Measurements from ENCODE around the gene LCE2D.
"Not testable (repeated sequence)": the region's sequence is repeated elsewhere in the genome, so short reads cannot be mapped to it uniquely, and the experiment has no call there.

Gene LCE2D

DNA sequence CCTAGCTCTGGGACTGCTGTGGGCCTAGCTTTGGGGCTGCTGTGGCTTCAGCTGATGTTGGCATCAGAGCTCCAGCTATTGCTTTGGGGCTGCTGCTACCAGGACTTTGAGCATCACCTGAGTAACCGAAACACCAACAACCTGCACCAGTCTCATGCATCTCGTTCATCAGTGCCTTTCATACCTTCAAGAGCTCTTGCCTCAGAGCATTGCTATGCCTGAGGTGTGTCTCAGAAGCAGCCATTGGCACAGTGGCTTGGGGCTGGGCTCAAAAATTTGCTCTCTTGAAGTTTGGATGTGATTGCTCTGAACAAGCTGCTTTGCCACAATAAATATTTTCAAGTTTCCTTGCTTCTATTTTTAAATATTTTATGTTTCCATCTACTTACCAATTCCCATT is 6.7 kb upstream of the LCE2D start:
- Histone ChIP-seq H3K27ac (ENCODE audit: low read length, poor library complexity, severe bottlenecking) (no peak overlapping the region), H2BK15ac (ENCODE audit: low read depth, poor library complexity, severe bottlenecking) (no peak overlapping the region), H3K4me3 (ENCODE audit: insufficient read depth in 1 of 2, low read depth in 1 of 2, low read length in 2 of 2) (no peak overlapping the region), H2BK12ac (ENCODE audit: low read length in 2 of 2) (no peak overlapping the region), H3K9ac (ENCODE audit: low read length) (no peak overlapping the region), H3K4me2 (ENCODE audit: low read length, poor library complexity, severe bottlenecking) (no peak overlapping the region), H3K4ac (ENCODE audit: low read depth in 1 of 2, low read length in 2 of 2) (no peak overlapping the region), H3K23ac (ENCODE audit: low read length in 2 of 2) (no peak overlapping the region), H2AK5ac (ENCODE audit: low read length, severe bottlenecking) (no peak overlapping the region), H3K27me3 (ENCODE audit: control insufficient read depth in 1 of 2, insufficient read depth in 1 of 2, low read length in 2 of 2) (no peaks in the 10 kb centered on the region), H4K8ac (ENCODE audit: low read length) (no peak overlapping the region), H3K36me3 (ENCODE audit: control insufficient read depth in 1 of 2, insufficient read depth in 2 of 2, low read depth in 1 of 2, low read length in 2 of 2) (no peaks in the 10 kb centered on the region), H3K9me3 (ENCODE audit: control insufficient read depth, low read length) (no peaks in the 10 kb centered on the region), H4K91ac (ENCODE audit: low read length) (no peak overlapping the region), H2AFZ (ENCODE audit: low read depth, low read length) (no peak overlapping the region), H3K79me1 (replicated peaks; ENCODE audit: low read length, poor library complexity, severe bottlenecking) (no peaks in the 10 kb centered on the region), H3K4me1 (ENCODE audit: control insufficient read depth, insufficient read depth, low read depth, low read length) (no peaks in the 10 kb centered on the region), H2BK5ac (ENCODE audit: low read depth, low read length, poor library complexity, severe bottlenecking) (no peak overlapping the region), H2BK120ac (ENCODE audit: low read depth, low read length) (no peak overlapping the region), H3K14ac (ENCODE audit: low read length in 2 of 2) (no peak overlapping the region), H3K18ac (ENCODE audit: low read depth in 1 of 2, low read length in 2 of 2) (no peak overlapping the region)
- WGBS, result 100% methylated on average over 1 of the region's 2 CpGs
- no peak for DNase-seq

DNA sequence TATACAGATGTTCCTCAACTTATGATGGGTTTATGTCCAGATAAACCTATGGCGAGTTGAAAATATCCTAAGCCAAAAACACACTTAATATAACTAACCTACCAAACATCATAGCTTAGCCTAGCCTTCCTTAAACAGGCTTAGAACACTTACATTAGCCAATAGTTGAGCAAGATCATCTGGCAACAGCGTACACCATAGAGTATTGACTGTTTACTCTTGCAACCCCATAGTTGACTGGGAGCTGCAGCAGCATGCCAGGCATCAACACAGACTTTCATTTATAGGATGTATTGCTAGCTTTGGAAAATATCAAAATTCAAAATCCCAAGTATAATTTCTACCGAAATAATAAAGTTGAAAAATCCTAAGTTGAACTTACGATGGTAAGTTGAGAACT is 5.5 kb upstream of the LCE2D start:
- H3K27ac ChIP-seq (ENCODE audit: low read length, poor library complexity, severe bottlenecking), result no peak overlapping the region
- no peak overlapping the region for H3K14ac ChIP-seq (ENCODE audit: low read length in 2 of 2)
- no peaks in the 10 kb centered on the region for H3K9me3 ChIP-seq (ENCODE audit: control insufficient read depth, low read length)
- no peak overlapping the region for H2BK5ac ChIP-seq (ENCODE audit: low read depth, low read length, poor library complexity, severe bottlenecking)
- H2BK120ac ChIP-seq (ENCODE audit: low read depth, low read length), result no peak overlapping the region
- H3K18ac ChIP-seq (ENCODE audit: low read depth in 1 of 2, low read length in 2 of 2), result no peak overlapping the region
- no peaks in the 10 kb centered on the region for H3K36me3 ChIP-seq (ENCODE audit: control insufficient read depth in 1 of 2, insufficient read depth in 2 of 2, low read depth in 1 of 2, low read length in 2 of 2)
- no peak overlapping the region for H3K9ac ChIP-seq (ENCODE audit: low read length)
- H2BK15ac ChIP-seq (ENCODE audit: low read depth, poor library complexity, severe bottlenecking), result no peak overlapping the region
- H3K23ac ChIP-seq (ENCODE audit: low read length in 2 of 2), result no peak overlapping the region
- no peaks in the 10 kb centered on the region for H3K4me1 ChIP-seq (ENCODE audit: control insufficient read depth, insufficient read depth, low read depth, low read length)
- no peak overlapping the region for H3K4ac ChIP-seq (ENCODE audit: low read depth in 1 of 2, low read length in 2 of 2)
- H3K4me3 ChIP-seq (ENCODE audit: insufficient read depth in 1 of 2, low read depth in 1 of 2, low read length in 2 of 2), result no peak overlapping the region
- no peaks in the 10 kb centered on the region for H3K79me1 ChIP-seq (replicated peaks; ENCODE audit: low read length, poor library complexity, severe bottlenecking)
- no peak overlapping the region for H2BK12ac ChIP-seq (ENCODE audit: low read length in 2 of 2)
- H4K91ac ChIP-seq (ENCODE audit: low read length), result no peak overlapping the region
- no peak overlapping the region for H3K4me2 ChIP-seq (ENCODE audit: low read length, poor library complexity, severe bottlenecking)
- no peak for DNase-seq
- no peak overlapping the region for H4K8ac ChIP-seq (ENCODE audit: low read length)
- 70% methylated on average over 2 of the region's 4 CpGs for WGBS
- no peaks in the 10 kb centered on the region for H3K27me3 ChIP-seq (ENCODE audit: control insufficient read depth in 1 of 2, insufficient read depth in 1 of 2, low read length in 2 of 2)
- no peak overlapping the region for H2AFZ ChIP-seq (ENCODE audit: low read depth, low read length)
- no peak overlapping the region for H2AK5ac ChIP-seq (ENCODE audit: low read length, severe bottlenecking)

- Histone ChIP-seq H2BK5ac (ENCODE audit: low read depth, low read length, poor library complexity, severe bottlenecking) (no peak overlapping the region), H3K18ac (ENCODE audit: low read depth in 1 of 2, low read length in 2 of 2) (no peak overlapping the region), H3K14ac (ENCODE audit: low read length in 2 of 2) (no peak overlapping the region), H3K79me1 (replicated peaks; ENCODE audit: low read length, poor library complexity, severe bottlenecking) (no peaks in the 10 kb centered on the region), H3K9ac (ENCODE audit: low read length) (no peak overlapping the region), H3K23ac (ENCODE audit: low read length in 2 of 2) (no peak overlapping the region), H3K4me1 (ENCODE audit: control insufficient read depth, insufficient read depth, low read depth, low read length) (no peaks in the 10 kb centered on the region), H3K4ac (ENCODE audit: low read depth in 1 of 2, low read length in 2 of 2) (no peak overlapping the region), H2AK5ac (ENCODE audit: low read length, severe bottlenecking) (no peak overlapping the region), H3K4me2 (ENCODE audit: low read length, poor library complexity, severe bottlenecking) (no peak overlapping the region), H3K4me3 (ENCODE audit: insufficient read depth in 1 of 2, low read depth in 1 of 2, low read length in 2 of 2) (no peak overlapping the region), H3K27ac (ENCODE audit: low read length, poor library complexity, severe bottlenecking) (no peak overlapping the region), H2BK12ac (ENCODE audit: low read length in 2 of 2) (no peak overlapping the region), H4K91ac (ENCODE audit: low read length) (no peak overlapping the region), H3K27me3 (ENCODE audit: control insufficient read depth in 1 of 2, insufficient read depth in 1 of 2, low read length in 2 of 2) (no peaks in the 10 kb centered on the region), H2BK120ac (ENCODE audit: low read depth, low read length) (no peak overlapping the region), H3K9me3 (ENCODE audit: control insufficient read depth, low read length) (no peaks in the 10 kb centered on the region), H2BK15ac (ENCODE audit: low read depth, poor library complexity, severe bottlenecking) (no peak overlapping the region), H2AFZ (ENCODE audit: low read depth, low read length) (no peak overlapping the region), H4K8ac (ENCODE audit: low read length) (no peak overlapping the region), H3K36me3 (ENCODE audit: control insufficient read depth in 1 of 2, insufficient read depth in 2 of 2, low read depth in 1 of 2, low read length in 2 of 2) (no peaks in the 10 kb centered on the region)
- 62% methylated on average over 2 of the region's 3 CpGs for WGBS
- DNase-seq, result no peak
Measured at GRCh38 chr1:152658649-152659048, 4.5 kb upstream of the LCE2D start.

- no CpG with 5 or more reads among the region's 1 CpG for WGBS
- H3K9ac ChIP-seq (ENCODE audit: low read length); H3K14ac ChIP-seq (ENCODE audit: low read length in 2 of 2); H3K4me2 ChIP-seq (ENCODE audit: low read length, poor library complexity, severe bottlenecking); DNase-seq; H3K4me3 ChIP-seq (ENCODE audit: insufficient read depth in 1 of 2, low read depth in 1 of 2, low read length in 2 of 2); H3K4ac ChIP-seq (ENCODE audit: low read depth in 1 of 2, low read length in 2 of 2); H4K8ac ChIP-seq (ENCODE audit: low read length); H3K27me3 ChIP-seq (ENCODE audit: control insufficient read depth in 1 of 2, insufficient read depth in 1 of 2, low read length in 2 of 2); H2BK15ac ChIP-seq (ENCODE audit: low read depth, poor library complexity, severe bottlenecking); H2BK5ac ChIP-seq (ENCODE audit: low read depth, low read length, poor library complexity, severe bottlenecking); H3K36me3 ChIP-seq (ENCODE audit: control insufficient read depth in 1 of 2, insufficient read depth in 2 of 2, low read depth in 1 of 2, low read length in 2 of 2); H3K23ac ChIP-seq (ENCODE audit: low read length in 2 of 2); H2AK5ac ChIP-seq (ENCODE audit: low read length, severe bottlenecking); H2BK120ac ChIP-seq (ENCODE audit: low read depth, low read length); H3K4me1 ChIP-seq (ENCODE audit: control insufficient read depth, insufficient read depth, low read depth, low read length); H2BK12ac ChIP-seq (ENCODE audit: low read length in 2 of 2); H4K91ac ChIP-seq (ENCODE audit: low read length); H3K18ac ChIP-seq (ENCODE audit: low read depth in 1 of 2, low read length in 2 of 2); H3K27ac ChIP-seq (ENCODE audit: low read length, poor library complexity, severe bottlenecking); H3K9me3 ChIP-seq (ENCODE audit: control insufficient read depth, low read length); H2AFZ ChIP-seq (ENCODE audit: low read depth, low read length); H3K79me1 ChIP-seq (replicated peaks; ENCODE audit: low read length, poor library complexity, severe bottlenecking): not testable (repeated sequence)
Measured at GRCh38 chr1:152666171-152666570, 3.0 kb downstream of the LCE2D start.
